ENCODE results near the gene SLC28A3. TPM values are rescaled to one million over a fixed set of nuclear protein-coding genes. Genes with fewer than 3 reads are reported as not detected.
A peak's percentile ranks its signal among the peaks of the same experiment; 100 is the strongest.

The SLC28A3 gene
- total and polyA plus RNA-seq, 10 of the 15 experiments (the other 5 are each of a cell fraction or from before 2014, with no cell fraction given): 0.03 to 0.39 (median 0.07) TPM; not detected in 2

- TF ChIP-seq BACH1 (IDR thresholded peaks at IDR 0.05; ENCODE audit: borderline replicate concordance): no peak
- no peak for TF ChIP-seq NR2C1 (IDR thresholded peaks at IDR 0.05)
- TF ChIP-seq EP300 (IDR thresholded peaks at IDR 0.05; ENCODE audit: borderline replicate concordance in 1 of 2, control insufficient read depth in 1 of 2, low read depth in 2 of 2, low read length in 2 of 2): peak; percentile 63 to 70; a peak in 3 of 4 replicates
- TF ChIP-seq ZNF592 (IDR thresholded peaks at IDR 0.05): peak; percentile 48; the same call in 1 of the 2 replicates
- peak; percentile 91 for TF ChIP-seq RELB (IDR thresholded peaks at IDR 0.05; ENCODE audit: low read depth)
- TF ChIP-seq IKZF1 (conservative IDR thresholded peaks at IDR 0.05): peak; percentile 45; the same call in 1 of the 2 replicates
- no peak for TF ChIP-seq CBFB (IDR thresholded peaks at IDR 0.05; ENCODE audit: low read depth)
- no peak for TF ChIP-seq BMI1 (IDR thresholded peaks at IDR 0.05; ENCODE audit: borderline replicate concordance)
- peak; percentile 73 for TF ChIP-seq TCF7 (IDR thresholded peaks at IDR 0.05; ENCODE audit: borderline replicate concordance)
- TF ChIP-seq EGR1 (IDR thresholded peaks at IDR 0.05; ENCODE audit: borderline replicate concordance in 1 of 2, low read depth in 2 of 2, low read length in 2 of 2): no peak
- TF ChIP-seq ZSCAN29 (IDR thresholded peaks at IDR 0.05): 0 out of 2 replicates have a peak, but pooled peaks have one; percentile 16
- TF ChIP-seq SIN3A (IDR thresholded peaks at IDR 0.05; ENCODE audit: low read depth, low read length): 0 out of 2 replicates have a peak, but pooled peaks have one; percentile 33
- TF ChIP-seq ASH2L (IDR thresholded peaks at IDR 0.05; ENCODE audit: borderline replicate concordance, low read depth): peak; percentile 86; the same call in 1 of the 2 replicates
- peak; percentile 78 for TF ChIP-seq RELA (IDR thresholded peaks at IDR 0.05; ENCODE audit: borderline replicate concordance, partially characterized antibody)
- no peak for TF ChIP-seq SREBF2 (IDR thresholded peaks at IDR 0.05; ENCODE audit: low read length)
- 0 out of 2 replicates have a peak, but pooled peaks have one; percentile 18 for TF ChIP-seq POLR2A (IDR thresholded peaks at IDR 0.05; ENCODE audit: low read depth, low read length)
- TF ChIP-seq POU2F2 (IDR thresholded peaks at IDR 0.05; ENCODE audit: borderline replicate concordance, low read depth, low read length): no peak
- no peak for TF ChIP-seq BCLAF1 (IDR thresholded peaks at IDR 0.05)
- TF ChIP-seq ATF2 (IDR thresholded peaks at IDR 0.05; ENCODE audit: low read length): peak; percentile 55
These were observed 44.3 kb downstream of the SLC28A3 start (continued) for GRCh38 chr9:84296146-84296843.

All from GM12878 (cell line).